Epidermal melanocyte (primary cell): Measurements from ENCODE around the gene C1QA.
"Not testable (repeated sequence)": the region's sequence is repeated elsewhere in the genome, so short reads cannot be mapped to it uniquely, and the experiment has no call there.

Experiments
- DNase-seq: peaks from one replicate; pipeline ENCODE4 v3.0.0; 2011; ENCODE audit warnings: low spot score; ENCODE audit not compliant: insufficient read length

C1QA gene

GRCh38 chr1:22639286-22639685 lies 2.9 kb downstream of the C1QA start:
- no peak for DNase-seq

DNA sequence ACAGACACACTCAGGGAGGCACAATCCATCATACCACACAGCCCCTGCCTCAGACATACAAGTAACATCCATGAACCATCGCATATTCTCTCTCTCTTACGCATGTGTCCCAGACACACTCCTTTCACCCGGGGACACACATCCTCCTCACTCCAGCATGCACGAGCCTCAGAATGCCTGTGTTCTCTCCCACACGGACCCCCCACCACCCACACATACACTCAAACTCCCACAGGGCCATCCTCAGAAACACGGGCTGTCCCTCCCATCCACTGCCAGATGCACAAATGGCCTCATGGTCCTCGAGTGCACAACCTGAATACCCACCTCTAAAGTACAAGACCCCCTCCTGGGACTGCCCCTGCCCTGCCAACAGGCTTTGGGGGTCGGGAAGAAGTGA lies 4.8 kb downstream of the C1QA start:
- no peak for DNase-seq

- DNase-seq: peak; percentile 76
Observed at GRCh38 chr1:22641906-22642636, 5.6 kb downstream of the C1QA start.

- DNase-seq: no peak
Observed at GRCh38 chr1:22643381-22643780, 7.0 kb downstream of the C1QA start, which contains the start of gene C1QC. Gene C1QC (plus strand): TSS chr1:22643633. CDS start chr1:22644024, 391 bp downstream.

DNA sequence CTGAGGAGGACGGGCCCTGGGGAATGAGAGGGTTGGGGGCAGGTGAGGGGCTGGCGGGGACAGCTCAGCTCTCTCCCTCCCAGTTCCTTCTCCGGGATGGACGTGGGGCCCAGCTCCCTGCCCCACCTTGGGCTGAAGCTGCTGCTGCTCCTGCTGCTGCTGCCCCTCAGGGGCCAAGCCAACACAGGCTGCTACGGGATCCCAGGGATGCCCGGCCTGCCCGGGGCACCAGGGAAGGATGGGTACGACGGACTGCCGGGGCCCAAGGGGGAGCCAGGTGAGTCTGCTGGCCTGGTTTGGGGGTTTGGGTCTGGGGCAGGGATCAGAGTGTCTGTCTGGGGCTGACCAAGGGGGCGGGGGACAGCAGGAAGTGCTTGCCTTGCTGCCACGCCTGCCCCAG lies 7.5 kb downstream of the C1QA start:
- DNase-seq: no peak

DNA sequence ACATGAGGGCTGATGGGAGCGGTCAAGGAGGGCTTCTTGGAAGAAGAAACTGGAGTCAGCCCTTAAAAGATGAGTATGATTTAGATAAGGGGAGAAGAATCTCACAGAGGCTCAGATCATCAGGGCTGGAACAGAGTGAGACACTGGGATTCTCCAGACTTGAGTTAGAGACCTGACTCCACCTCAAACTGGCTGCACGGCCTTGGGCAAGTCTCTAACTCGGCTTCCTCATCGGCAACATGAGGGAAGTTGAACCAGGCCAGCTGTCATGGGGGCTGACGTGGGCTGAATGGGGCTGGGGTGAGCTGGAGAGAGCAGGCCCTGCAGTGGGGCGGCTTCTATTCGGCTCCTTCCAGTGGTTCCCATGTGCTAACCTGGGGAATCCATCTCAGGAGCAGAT lies 9.5 kb downstream of the C1QA start:
- DNase-seq: no peak

GRCh38 chr1:22646384-22646783 lies 10.0 kb downstream of the C1QA start:
- no peak for DNase-seq

GRCh38 chr1:22650089-22650693 lies 13.8 kb downstream of the C1QA start:
- no peak for DNase-seq

DNA sequence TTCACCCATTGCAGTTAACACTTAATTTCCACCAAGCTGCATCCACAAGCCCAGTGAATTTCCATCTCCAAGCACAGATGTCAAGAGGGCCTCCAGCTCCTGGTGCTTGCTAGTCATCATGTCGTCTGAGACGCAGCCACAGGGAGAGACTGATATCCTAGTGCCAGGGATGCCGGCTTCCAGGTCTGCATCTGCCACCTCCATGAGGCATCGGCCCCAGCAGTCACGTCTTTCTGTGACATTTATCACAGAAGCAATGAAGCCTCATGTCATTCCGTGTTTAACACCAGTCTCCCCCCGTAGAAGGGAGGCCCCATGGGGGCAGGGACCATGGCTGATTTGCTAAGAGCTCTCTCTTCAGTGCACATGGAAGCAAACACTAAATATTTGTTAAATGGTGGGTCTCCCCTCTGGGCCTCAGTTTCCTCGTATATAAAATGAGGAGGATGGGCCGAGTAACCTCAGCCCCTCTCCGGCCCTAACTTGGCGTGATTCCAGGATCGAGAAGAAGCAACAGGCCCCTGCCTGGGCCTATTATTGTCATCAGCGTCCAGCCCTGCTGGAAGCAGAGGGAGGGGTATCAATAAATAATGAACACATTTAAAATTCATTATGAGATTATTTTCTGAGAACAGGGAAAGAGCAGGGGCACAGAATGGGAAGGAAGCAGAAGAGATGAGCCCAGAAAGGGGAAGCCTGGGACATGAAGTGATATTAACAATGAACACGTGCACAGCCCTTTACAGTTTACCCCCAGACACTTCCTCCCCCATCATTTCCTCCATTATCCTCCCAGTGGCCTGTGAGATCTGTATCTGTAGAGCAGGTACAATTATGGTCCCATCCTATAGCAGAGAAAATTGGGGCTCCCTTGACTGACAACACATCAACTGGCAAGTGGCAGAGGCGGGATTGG lies 15.8 kb downstream of the C1QA start:
- no peak for DNase-seq

DNA sequence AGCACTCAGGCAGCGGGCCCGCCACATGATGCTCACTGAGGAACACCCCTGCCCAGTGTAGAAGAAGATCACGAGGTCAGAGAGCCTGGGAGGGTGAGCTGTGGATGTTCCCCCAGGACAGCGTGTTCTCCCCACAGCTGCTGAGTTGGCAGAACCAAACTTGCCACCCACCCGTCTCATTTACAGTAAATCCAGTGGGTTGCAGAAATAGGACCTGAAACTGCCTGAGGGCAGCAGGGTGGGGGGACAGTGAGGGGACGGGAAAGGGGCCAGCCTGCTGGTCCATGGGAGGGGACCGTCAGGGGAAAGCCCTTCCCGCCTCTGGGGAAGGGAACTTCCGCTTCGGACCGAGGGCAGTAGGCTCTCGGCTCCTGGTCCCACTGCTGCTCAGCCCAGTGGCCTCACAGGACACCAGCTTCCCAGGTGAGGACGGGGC lies 16.5 kb downstream of the C1QA start, which contains the start of gene C1QB:
C1QB (plus strand) TSS at position 356 of the 436 bp plus-strand sequence. CDS start 6,227 bp downstream, outside the sequence.
- no peak for DNase-seq

DNA sequence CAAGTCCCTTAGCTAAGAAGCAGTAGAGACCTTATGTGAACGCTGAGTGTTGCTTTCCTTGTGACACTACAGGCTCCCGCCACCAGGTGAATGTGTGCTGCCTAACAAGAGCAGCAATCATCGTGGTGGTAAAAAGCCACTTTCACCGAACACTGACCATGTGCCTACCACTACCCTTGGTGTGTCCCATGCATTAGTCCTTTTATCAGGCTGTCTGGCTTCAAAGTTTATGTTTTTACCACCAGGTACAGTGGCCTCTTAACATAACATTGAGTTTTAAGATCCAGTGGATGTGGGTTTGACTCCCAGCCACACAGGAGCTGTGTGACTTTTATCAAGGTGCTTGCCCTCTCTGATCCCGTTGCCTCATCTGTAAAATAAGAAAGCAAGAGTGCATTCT lies 18.3 kb downstream of the C1QA start:
- DNase-seq: no peak

- no peak for DNase-seq
Observed at GRCh38 chr1:22658385-22659163, 22.1 kb downstream of the C1QA start.

DNA sequence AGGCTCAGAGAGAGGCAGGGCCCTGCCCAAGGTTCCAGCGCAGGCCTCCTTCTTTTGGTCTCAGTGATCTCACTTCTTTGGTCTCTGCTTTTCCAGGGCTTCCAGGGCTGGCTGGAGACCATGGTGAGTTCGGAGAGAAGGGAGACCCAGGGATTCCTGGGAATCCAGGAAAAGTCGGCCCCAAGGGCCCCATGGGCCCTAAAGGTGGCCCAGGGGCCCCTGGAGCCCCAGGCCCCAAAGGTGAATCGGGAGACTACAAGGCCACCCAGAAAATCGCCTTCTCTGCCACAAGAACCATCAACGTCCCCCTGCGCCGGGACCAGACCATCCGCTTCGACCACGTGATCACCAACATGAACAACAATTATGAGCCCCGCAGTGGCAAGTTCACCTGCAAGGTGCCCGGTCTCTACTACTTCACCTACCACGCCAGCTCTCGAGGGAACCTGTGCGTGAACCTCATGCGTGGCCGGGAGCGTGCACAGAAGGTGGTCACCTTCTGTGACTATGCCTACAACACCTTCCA lies 24.4 kb downstream of the C1QA start:
- DNase-seq: no peak

- DNase-seq: no peak
Observed at GRCh38 chr1:22661880-22662279, 25.5 kb downstream of the C1QA start.

- DNase-seq: no peak
Observed at GRCh38 chr1:22662318-22662717, 25.9 kb downstream of the C1QA start.

DNA sequence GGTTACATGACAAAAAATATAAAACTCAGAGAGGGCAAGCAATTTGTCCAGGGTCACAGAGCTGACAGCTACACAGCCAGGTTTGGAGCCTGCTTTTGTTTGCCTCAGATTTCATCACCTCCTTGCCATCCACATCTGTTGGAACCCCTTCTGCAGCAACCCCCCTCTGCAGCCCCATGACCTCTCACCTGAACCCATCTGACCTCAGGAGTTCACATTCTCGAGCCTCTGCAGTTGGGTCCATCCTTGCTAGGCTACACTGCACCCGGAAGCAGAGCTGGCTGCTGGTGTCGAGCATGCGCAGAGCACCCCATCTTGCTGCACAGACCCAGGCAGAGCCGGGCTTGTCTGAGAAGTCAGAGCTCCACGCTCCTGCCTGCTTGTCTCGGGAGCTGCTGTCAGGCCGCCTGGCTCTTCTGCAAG lies 26.6 kb downstream of the C1QA start:
- no peak for DNase-seq

DNA sequence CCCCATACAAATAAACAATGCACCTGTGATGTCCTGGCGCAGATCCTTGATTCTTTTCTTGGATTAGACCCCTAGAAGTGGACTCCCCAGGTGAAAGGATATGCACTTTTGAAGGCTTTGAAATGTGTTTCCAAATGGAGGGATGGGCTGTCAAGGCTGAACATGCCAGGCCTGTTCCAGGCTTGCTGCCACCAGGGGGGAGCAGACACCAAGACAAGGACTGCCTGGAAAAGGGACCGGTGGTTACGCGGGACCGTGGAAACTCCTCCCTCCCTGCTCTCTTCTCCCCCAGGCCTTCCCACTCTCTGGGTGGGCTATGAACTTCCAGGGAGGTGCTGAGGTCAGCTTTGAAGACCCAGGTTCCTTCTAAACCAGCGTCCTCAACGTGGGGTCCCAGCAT lies 29.3 kb downstream of the C1QA start:
- DNase-seq: no peak

DNA sequence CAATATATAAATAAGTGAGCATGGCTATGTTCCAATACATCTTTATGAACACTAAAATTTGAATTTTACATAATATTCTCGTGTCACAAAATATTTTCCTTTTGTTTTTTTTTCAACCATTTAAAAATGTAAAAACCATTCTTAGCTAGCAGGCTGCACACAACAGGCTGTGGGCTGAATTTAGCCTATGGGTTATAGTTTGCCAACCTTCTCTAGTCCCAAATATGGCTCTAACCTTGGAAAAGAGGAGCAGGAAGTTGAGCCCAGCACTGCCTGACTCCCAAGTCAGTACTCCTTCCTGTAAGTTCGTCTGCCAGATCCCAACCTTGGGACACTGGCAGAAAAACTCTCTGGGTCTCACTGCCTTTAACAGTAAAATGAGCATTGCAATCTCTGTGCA lies 30.0 kb downstream of the C1QA start:
- no peak for DNase-seq

- not testable (repeated sequence) for DNase-seq
Observed at GRCh38 chr1:22668840-22669239, 32.4 kb downstream of the C1QA start.

- no peak for DNase-seq
Observed at GRCh38 chr1:22670352-22670975, 34.0 kb downstream of the C1QA start.
